WERI-Rb-1 (cell line): ENCODE data around the gene GPX6.
"Not testable (repeated sequence)": the region's sequence is repeated elsewhere in the genome, so short reads cannot be mapped to it uniquely, and the experiment has no call there.

Experiments used
- DNase-seq: peaks from one replicate; pipeline ENCODE4 v3.0.0-alpha.2; 2020
- H3K27ac ChIP-seq: fragments of 250-450 bp; sonication (Bioruptor Pico); 2 replicates; pipeline ENCODE4 v1.5.1; 2020; ENCODE audit warnings: mild to moderate bottlenecking, moderate library complexity
- H3K27me3 ChIP-seq: fragments of 250-450 bp; sonication (Bioruptor Pico); 2 replicates; pipeline ENCODE4 v1.5.1; 2021; ENCODE audit warnings: mild to moderate bottlenecking, low read depth, moderate library complexity; ENCODE audit not compliant: insufficient read depth, severe bottlenecking
- H3K36me3 ChIP-seq: fragments of 250-450 bp; sonication (Bioruptor Pico); 2 replicates; pipeline ENCODE4 v1.5.1; 2020; ENCODE audit warnings: mild to moderate bottlenecking, moderate library complexity
- H3K4me3 ChIP-seq: 2 replicates; pipeline ENCODE4 v1.5.1; 2011; ENCODE audit warnings: low read depth, mild to moderate bottlenecking, control low read depth, low read length
- H3K9me3 ChIP-seq: fragments of 250-450 bp; sonication (Bioruptor Pico); 2 replicates; pipeline ENCODE4 v1.5.1; 2021; ENCODE audit warnings: mild to moderate bottlenecking, moderate library complexity; ENCODE audit not compliant: severe bottlenecking
- TF ChIP-seq, protein P1 (sequence below): IDR thresholded peaks from 2 replicates; pipeline ENCODE4 v1.5.1; 2011; ENCODE audit warnings: low read depth, mild to moderate bottlenecking, control low read depth, inconsistent platforms, low read length

Gene GPX6

DNA sequence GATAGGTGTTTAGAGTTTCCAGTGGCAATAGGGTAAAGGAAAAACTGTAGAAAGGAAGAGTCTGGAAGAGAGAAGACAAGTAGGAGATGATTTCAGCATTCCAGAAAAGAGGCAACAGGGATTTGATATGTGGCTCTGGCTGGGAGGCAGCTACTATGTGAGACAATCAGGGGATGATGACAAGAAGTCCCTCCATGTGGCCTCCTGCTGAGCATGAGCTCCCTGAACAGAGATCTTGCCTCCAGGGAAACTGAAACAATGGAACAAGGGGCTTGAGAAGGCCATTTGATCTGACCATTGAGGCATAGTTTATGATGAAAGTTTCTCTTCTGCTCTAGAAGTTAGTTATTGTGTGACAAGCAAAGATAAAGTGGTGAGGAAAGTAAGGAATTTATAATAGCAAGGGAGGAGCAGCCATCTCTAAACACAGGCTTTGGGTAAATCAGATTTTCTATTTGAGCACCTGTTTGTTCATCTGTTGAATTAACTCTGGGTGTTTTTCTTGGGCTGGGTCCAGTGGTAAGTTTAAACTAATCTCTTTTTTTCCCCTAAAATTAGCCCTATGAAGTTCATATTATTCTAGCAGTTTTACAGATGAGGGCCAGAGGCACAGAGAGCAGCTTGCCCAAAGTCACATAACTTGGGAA is 7.1 kb upstream of the GPX6 start:
- no peaks in the 10 kb centered on the region for H3K36me3 ChIP-seq
- no peak overlapping the region for H3K4me3 ChIP-seq
- H3K9me3 ChIP-seq: no peaks in the 10 kb centered on the region
- DNase-seq: peak; percentile 38
- TF ChIP-seq, protein P1, sequence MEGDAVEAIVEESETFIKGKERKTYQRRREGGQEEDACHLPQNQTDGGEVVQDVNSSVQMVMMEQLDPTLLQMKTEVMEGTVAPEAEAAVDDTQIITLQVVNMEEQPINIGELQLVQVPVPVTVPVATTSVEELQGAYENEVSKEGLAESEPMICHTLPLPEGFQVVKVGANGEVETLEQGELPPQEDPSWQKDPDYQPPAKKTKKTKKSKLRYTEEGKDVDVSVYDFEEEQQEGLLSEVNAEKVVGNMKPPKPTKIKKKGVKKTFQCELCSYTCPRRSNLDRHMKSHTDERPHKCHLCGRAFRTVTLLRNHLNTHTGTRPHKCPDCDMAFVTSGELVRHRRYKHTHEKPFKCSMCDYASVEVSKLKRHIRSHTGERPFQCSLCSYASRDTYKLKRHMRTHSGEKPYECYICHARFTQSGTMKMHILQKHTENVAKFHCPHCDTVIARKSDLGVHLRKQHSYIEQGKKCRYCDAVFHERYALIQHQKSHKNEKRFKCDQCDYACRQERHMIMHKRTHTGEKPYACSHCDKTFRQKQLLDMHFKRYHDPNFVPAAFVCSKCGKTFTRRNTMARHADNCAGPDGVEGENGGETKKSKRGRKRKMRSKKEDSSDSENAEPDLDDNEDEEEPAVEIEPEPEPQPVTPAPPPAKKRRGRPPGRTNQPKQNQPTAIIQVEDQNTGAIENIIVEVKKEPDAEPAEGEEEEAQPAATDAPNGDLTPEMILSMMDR: no peak
- H3K27me3 ChIP-seq: no peaks in the 10 kb centered on the region
- H3K27ac ChIP-seq: peak overlapping the region; percentile 54

DNA sequence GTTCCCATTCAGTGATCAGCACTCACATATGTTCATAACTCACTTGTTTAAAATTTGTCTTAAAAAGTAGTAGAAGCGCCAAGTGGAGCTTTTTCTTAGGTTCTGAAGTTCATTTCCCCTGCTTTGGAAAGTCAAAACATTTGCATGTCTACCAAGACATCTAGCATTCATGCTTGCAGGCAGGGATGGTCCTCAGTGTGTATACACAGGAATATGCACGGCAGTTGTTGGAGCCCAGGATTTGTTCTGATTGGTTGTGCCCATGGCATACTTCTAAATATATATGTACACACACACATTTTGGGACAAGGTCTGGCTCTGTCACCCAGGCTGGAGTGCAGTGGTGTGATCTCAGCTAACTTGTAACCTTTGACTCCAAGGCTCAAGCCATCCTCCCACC is 2.4 kb upstream of the GPX6 start:
- Histone ChIP-seq H3K9me3 (no peaks in the 10 kb centered on the region), H3K27me3 (no peaks in the 10 kb centered on the region), H3K36me3 (no peaks in the 10 kb centered on the region), H3K27ac (no peak overlapping the region), H3K4me3 (no peak overlapping the region)
- TF ChIP-seq, protein P1: no peak
- DNase-seq: no peak

DNA sequence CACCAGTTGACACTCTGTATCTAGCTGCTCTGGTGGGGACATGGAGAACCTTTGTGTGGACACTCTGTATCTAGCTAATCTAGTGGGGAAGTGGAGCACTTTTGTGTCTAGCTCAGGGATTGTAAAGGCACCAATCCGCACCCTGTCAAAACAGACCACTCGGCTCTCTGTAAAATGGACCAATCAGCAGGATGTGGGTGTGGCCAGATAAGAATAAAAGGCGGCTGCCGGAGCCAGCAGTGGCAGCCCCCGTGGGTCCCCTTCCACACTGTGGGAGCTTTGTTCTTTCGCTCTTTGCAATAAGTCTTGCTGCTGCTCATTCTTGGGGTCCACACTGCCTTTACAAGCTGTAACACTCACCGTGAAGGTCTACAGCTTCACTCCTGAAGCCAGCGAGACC is 3.2 kb downstream of the GPX6 start:
- not testable (repeated sequence) for H3K27me3 ChIP-seq, H3K9me3 ChIP-seq, H3K36me3 ChIP-seq, H3K27ac ChIP-seq, H3K4me3 ChIP-seq, DNase-seq

DNA sequence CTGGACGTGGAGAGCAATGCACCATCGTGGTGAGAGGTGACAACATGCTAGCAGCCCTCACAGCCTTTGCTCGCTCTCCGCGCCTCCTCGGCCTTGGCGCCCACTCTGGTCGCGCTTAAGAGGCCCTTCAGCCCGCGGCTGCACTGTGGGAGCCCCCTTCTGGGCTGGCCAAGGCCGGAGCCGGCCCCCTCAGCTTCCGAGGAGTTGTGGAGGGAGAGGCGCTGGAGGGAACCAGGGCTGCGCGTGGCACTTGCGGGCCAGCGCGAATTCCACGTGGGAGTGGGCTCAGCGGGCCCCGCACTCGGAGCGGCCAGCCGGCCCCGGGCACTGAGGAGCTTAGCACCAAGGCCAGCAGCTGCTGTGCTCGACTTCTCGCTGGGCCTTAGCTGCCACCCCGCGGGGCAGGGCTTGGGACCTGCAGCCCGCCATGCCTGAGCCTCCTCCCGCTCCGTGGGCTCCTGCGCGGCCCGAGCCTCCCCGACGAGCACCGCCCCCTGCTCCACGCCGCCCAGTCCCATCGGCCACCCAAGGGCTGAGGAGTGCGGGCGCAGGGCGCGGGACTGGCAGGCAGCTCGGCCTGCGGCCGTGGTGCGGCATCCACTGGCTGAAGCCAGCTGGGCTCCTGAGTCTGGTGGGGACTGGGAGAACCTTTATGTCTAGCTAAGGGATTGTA is 3.8 kb downstream of the GPX6 start:
- Histone ChIP-seq H3K27ac (no peak overlapping the region), H3K9me3 (peaks cover 8% of the 10 kb centered on the region), H3K27me3 (no peaks in the 10 kb centered on the region), H3K4me3 (no peak overlapping the region), H3K36me3 (no peaks in the 10 kb centered on the region)
- DNase-seq: no peak
- TF ChIP-seq, protein P1: no peak

DNA sequence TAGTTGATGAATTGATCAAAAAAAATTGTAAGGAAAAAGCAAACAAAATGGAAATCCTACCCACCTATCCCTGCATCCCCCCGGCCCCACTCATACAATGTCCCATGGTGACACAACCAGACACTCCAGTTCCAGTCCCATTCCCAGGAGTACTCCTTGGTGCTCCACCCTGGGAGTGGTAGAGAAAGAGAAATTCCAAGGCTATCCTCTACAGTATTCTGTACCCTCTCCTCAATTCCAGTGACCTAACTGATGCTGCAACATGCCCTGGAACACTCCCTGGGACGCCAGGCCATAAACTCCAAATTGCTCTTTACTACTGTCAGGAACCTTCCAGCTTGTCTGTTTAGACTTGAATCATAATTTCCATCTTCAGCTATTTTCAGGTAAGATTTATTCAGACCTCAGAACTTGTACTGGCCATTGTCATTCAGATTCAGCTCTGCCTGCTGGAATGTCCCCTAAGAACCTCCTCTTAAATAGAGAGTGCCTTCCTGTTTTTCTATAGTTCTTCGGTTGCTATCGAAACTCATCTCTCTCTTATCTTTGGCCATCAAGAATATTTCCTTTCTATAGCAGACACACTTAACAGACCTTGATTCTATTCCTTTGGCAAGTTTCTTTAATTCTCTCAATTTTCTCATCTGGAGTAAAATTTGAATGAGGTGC is 8.7 kb downstream of the GPX6 start:
- TF ChIP-seq, protein P1: no peak
- Histone ChIP-seq H3K27ac (no peak overlapping the region), H3K27me3 (no peaks in the 10 kb centered on the region), H3K9me3 (peaks cover 11% of the 10 kb centered on the region), H3K36me3 (no peaks in the 10 kb centered on the region), H3K4me3 (no peak overlapping the region)
- no peak for DNase-seq

DNA sequence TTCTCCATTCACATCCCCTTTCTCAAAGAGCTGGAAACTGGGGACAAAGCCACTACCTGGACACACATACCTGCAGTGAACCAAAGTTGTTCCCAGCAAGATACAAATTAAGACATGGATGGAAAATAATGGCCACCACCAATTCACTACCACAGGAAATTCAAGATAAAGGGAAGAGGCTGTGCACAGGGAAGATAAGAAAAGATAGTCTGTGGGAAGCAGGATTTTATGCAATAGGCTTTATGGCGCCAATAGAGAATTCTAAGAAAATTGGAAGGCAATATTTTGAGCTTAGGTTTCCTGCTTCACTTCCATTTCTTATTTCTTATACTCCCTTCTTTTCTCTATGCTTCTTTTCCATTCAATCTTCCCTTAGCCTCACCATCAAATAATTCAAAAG is 9.9 kb downstream of the GPX6 start:
- H3K27me3 ChIP-seq: no peaks in the 10 kb centered on the region
- DNase-seq: no peak
- H3K27ac ChIP-seq: no peak overlapping the region
- TF ChIP-seq, protein P1: no peak
- peaks cover 7% of the 10 kb centered on the region for H3K9me3 ChIP-seq
- no peaks in the 10 kb centered on the region for H3K36me3 ChIP-seq
- H3K4me3 ChIP-seq: no peak overlapping the region

DNA sequence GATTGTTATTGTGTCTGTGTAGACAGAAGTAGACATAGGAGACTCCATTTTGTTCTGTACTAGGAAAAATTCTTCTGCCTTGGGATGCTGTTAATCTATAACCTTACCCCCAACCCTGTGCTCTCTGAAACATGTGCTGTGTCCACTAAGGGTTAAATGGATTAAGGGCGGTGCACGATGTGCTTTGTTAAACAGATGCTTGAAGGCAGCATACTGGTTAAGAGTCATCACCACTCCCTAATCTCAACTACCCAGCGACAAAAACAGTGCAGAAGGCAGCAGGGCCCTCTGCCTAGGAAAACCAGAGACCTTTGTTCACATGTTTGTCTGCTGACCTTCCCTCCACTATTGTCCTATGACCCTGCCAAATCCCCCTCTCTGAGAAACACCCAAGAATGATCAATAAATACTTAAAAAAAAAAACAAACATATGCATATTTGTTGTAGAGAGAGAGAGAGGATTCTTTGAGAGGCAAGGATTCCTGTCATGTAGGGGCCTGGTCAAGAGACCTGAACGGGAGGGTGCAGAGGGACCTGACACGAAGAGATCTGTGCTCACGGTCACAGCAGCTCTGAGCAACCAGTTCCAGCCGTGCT is 12.8 kb downstream of the GPX6 start:
- H3K27me3 ChIP-seq: not testable (repeated sequence)

DNA sequence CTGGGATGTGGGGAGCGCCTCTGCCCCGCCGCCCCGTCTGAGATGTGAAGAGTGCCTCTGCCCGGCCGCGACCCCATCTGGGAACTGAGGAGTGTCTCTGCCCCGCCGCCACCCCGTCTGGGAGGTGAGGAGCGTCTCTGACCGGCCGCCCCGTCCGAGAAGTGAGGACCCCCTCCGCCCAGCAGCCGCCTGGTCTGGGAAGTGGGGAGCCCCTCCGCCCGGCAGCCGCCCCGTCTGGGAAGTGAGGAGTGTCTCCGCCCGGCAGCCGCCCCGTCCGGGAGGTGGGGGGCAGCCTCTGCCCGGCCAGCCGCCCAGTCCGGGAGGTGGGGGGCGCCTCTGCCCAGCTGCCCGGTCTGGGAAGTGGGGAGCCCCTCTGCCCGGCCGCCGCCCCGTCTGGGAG is 13.5 kb downstream of the GPX6 start:
- not testable (repeated sequence) for H3K27me3 ChIP-seq, H3K27ac ChIP-seq, H3K9me3 ChIP-seq, H3K36me3 ChIP-seq, H3K4me3 ChIP-seq, DNase-seq

More for the DNA sequence above, 12.8 kb downstream of the GPX6 start:
- H3K4me3 ChIP-seq, H3K36me3 ChIP-seq, H3K27ac ChIP-seq, DNase-seq, H3K9me3 ChIP-seq: not testable (repeated sequence)
